Karpas-422 (cell line): ENCODE measurements around the gene DUSP16. TPM values are rescaled to one million over a fixed set of nuclear protein-coding genes. Genes with fewer than 3 reads are reported as not detected.

Experiments
- DNase-seq: peaks from one replicate; pipeline ENCODE4 v3.0.0-alpha.2; 2015
- H2AFZ ChIP-seq: fragments of 200-600 bp; sonication (generic); 2 replicates; pipeline ENCODE4 v1.6.1; 2014; ENCODE audit warnings: antibody characterized with exemption, low read length, mixed read lengths
- H3K27ac ChIP-seq: fragments of 200-600 bp; sonication (generic); 2 replicates; pipeline ENCODE4 v1.5.1; 2014; ENCODE audit warnings: mild to moderate bottlenecking, low read length, moderate library complexity
- H3K27me3 ChIP-seq: fragments of 200-600 bp; sonication (generic); 2 replicates; pipeline ENCODE4 v1.6.1; 2014; ENCODE audit warnings: low read length, mixed read lengths
- H3K36me3 ChIP-seq: fragments of 200-600 bp; sonication (generic); 2 replicates; pipeline ENCODE4 v1.6.1; 2014; ENCODE audit warnings: low read length, mixed read lengths; ENCODE audit not compliant: insufficient read depth
- H3K4me1 ChIP-seq: fragments of 200-600 bp; sonication (generic); 2 replicates; pipeline ENCODE4 v1.6.1; 2014; ENCODE audit warnings: mild to moderate bottlenecking, low read length, mixed read lengths
- H3K4me2 ChIP-seq: fragments of 200-600 bp; sonication (generic); 2 replicates; pipeline ENCODE4 v1.6.1; 2014; ENCODE audit warnings: low read length, low read depth, mild to moderate bottlenecking; ENCODE audit not compliant: poor library complexity, severe bottlenecking
- H3K4me3 ChIP-seq: fragments of 200-600 bp; sonication (generic); 2 replicates; pipeline ENCODE4 v1.5.1; 2014; ENCODE audit warnings: mild to moderate bottlenecking, antibody characterized with exemption, low read length, mixed read lengths
- H3K79me2 ChIP-seq: fragments of 200-600 bp; sonication (generic); 2 replicates; pipeline ENCODE4 v1.6.1; 2014; ENCODE audit warnings: mild to moderate bottlenecking, low read length, mixed read lengths
- H3K9ac ChIP-seq: fragments of 200-600 bp; sonication (generic); 2 replicates; pipeline ENCODE4 v1.6.0; 2014; ENCODE audit warnings: low read length
- H3K9me2 ChIP-seq: fragments of 200-600 bp; sonication (generic), shearing (Covaris generic); replicated peaks from 2 replicates; pipeline ENCODE4 v1.6.0; 2014; ENCODE audit warnings: mild to moderate bottlenecking, low read length, moderate library complexity; ENCODE audit not compliant: insufficient read depth
- H3K9me3 ChIP-seq: fragments of 300-700, 200-600 bp; sonication (generic); 2 replicates; pipeline ENCODE4 v1.6.1; 2014; ENCODE audit warnings: low read length, mixed read lengths
- H4K20me1 ChIP-seq: fragments of 200-600 bp; sonication (generic); 2 replicates; pipeline ENCODE4 v1.6.1; 2014; ENCODE audit warnings: mild to moderate bottlenecking, antibody characterized with exemption, low read length, low read depth; ENCODE audit not compliant: insufficient read depth
- total RNA-seq: library from RNA; depleted of rRNA; stranded (reverse); fragments of >200 nt; shearing (Covaris generic); gene quantifications from 2 replicates; pipeline ENCODE4 v1.2.3, GENCODE V29; 2014; ENCODE audit warnings: low replicate concordance

Gene DUSP16
- total RNA-seq, 1 experiment from 2014 or later, result 1.8 TPM

- DNase-seq, result no peak
- H3K36me3 ChIP-seq, result no peaks in the 10 kb centered on the region
- no peaks in the 10 kb centered on the region for H3K79me2 ChIP-seq
- no peaks in the 10 kb centered on the region for H3K27me3 ChIP-seq
- peaks cover 12% of the 10 kb centered on the region for H3K4me1 ChIP-seq
- H4K20me1 ChIP-seq, result no peaks in the 10 kb centered on the region
- no peak overlapping the region for H3K27ac ChIP-seq
- no peak overlapping the region for H3K4me2 ChIP-seq
- no peaks in the 10 kb centered on the region for H3K9me3 ChIP-seq
- no peak overlapping the region for H3K4me3 ChIP-seq
- no peaks in the 10 kb centered on the region for H3K9me2 ChIP-seq
- no peak overlapping the region for H3K9ac ChIP-seq
- H2AFZ ChIP-seq, result no peak overlapping the region
Observed at GRCh38 chr12:12549426-12549825, 13.2 kb downstream of the DUSP16 start.

- no peak overlapping the region for H3K27ac ChIP-seq
- no peaks in the 10 kb centered on the region for H3K36me3 ChIP-seq
- no peaks in the 10 kb centered on the region for H3K9me3 ChIP-seq
- H4K20me1 ChIP-seq, result no peaks in the 10 kb centered on the region
- H3K79me2 ChIP-seq, result no peaks in the 10 kb centered on the region
- no peak overlapping the region for H3K9ac ChIP-seq
- H3K4me2 ChIP-seq, result no peak overlapping the region
- H3K4me3 ChIP-seq, result no peak overlapping the region
- no peaks in the 10 kb centered on the region for H3K9me2 ChIP-seq
- no peaks in the 10 kb centered on the region for H3K27me3 ChIP-seq
- DNase-seq, result no peak
- H3K4me1 ChIP-seq, result peaks cover 12% of the 10 kb centered on the region
- no peak overlapping the region for H2AFZ ChIP-seq
Observed at GRCh38 chr12:12548713-12549112, 13.9 kb downstream of the DUSP16 start.

DNA sequence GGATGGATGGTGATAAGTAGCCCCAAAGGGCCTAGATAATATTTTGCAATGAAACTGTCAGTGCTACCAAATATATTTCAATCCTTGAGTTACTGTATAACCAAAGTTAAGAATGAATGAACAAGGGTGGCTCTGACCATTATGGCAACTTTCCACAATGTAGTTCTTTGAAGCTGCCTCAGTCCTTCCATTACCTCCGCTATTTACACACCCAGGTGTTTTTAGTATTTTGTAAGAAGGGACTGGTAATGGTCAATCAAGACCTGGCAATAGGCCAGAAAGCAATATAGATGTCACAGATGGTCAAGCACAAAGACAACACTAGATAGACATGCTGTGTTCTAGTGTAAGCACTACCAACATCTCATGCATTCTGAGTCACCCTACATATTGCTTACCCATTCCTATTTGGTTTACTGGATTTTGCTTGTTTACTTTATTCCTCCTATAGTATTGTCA is 16.3 kb downstream of the DUSP16 start:
- peaks cover 6% of the 10 kb centered on the region for H3K4me1 ChIP-seq
- DNase-seq, result no peak
- no peaks in the 10 kb centered on the region for H3K79me2 ChIP-seq
- H3K9me2 ChIP-seq, result no peaks in the 10 kb centered on the region
- no peaks in the 10 kb centered on the region for H3K36me3 ChIP-seq
- H3K9me3 ChIP-seq, result no peaks in the 10 kb centered on the region
- no peaks in the 10 kb centered on the region for H4K20me1 ChIP-seq
- no peak overlapping the region for H3K4me2 ChIP-seq
- H3K27me3 ChIP-seq, result no peaks in the 10 kb centered on the region
- H3K27ac ChIP-seq, result no peak overlapping the region
- H3K9ac ChIP-seq, result no peak overlapping the region
- no peak overlapping the region for H2AFZ ChIP-seq
- H3K4me3 ChIP-seq, result no peak overlapping the region

GRCh38 chr12:12543959-12544358 is 18.7 kb downstream of the DUSP16 start:
- Histone ChIP-seq H3K36me3 (no peaks in the 10 kb centered on the region), H3K4me2 (no peak overlapping the region), H3K4me3 (no peak overlapping the region), H3K27ac (no peak overlapping the region), H3K9ac (no peak overlapping the region), H3K9me3 (no peaks in the 10 kb centered on the region), H3K27me3 (no peaks in the 10 kb centered on the region), H3K9me2 (no peaks in the 10 kb centered on the region), H4K20me1 (no peaks in the 10 kb centered on the region), H3K4me1 (peaks cover 5% of the 10 kb centered on the region), H2AFZ (no peak overlapping the region), H3K79me2 (no peaks in the 10 kb centered on the region)
- no peak for DNase-seq

- no peaks in the 10 kb centered on the region for H3K9me3 ChIP-seq
- H4K20me1 ChIP-seq, result no peaks in the 10 kb centered on the region
- H3K36me3 ChIP-seq, result no peaks in the 10 kb centered on the region
- no peak for DNase-seq
- H3K9me2 ChIP-seq, result no peaks in the 10 kb centered on the region
- H3K27ac ChIP-seq, result no peak overlapping the region
- peaks cover 11% of the 10 kb centered on the region for H3K4me1 ChIP-seq
- no peaks in the 10 kb centered on the region for H3K79me2 ChIP-seq
- H3K4me3 ChIP-seq, result no peak overlapping the region
- no peak overlapping the region for H3K4me2 ChIP-seq
- no peak overlapping the region for H2AFZ ChIP-seq
- H3K9ac ChIP-seq, result no peak overlapping the region
- H3K27me3 ChIP-seq, result no peaks in the 10 kb centered on the region
Observed at GRCh38 chr12:12542964-12543363, 19.7 kb downstream of the DUSP16 start.

DNA sequence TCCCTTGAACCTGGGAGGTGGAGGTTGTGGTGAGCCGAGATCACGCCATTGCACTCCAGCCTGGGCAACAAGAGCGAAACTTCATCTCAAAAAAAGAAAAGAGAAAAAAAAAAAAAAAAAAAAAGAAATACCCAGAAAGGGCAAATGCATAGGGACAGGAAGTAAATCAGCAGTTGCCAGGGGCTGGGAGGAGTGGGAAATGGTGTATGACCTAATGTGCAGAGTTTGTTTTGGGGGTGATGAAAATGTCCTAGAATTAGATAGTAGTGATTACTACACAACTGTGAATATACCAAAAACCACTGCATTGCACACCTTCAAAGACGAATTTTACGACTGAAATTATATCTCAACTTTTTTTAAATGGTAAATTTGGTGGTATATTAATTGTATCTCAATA is 20.4 kb downstream of the DUSP16 start:
- H3K79me2 ChIP-seq, result no peaks in the 10 kb centered on the region
- peaks cover 16% of the 10 kb centered on the region for H3K4me1 ChIP-seq
- H3K36me3 ChIP-seq, result no peaks in the 10 kb centered on the region
- no peaks in the 10 kb centered on the region for H3K27me3 ChIP-seq
- H3K9me2 ChIP-seq, result no peaks in the 10 kb centered on the region
- H4K20me1 ChIP-seq, result no peaks in the 10 kb centered on the region
- no peak overlapping the region for H3K27ac ChIP-seq
- no peak overlapping the region for H3K4me3 ChIP-seq
- no peak overlapping the region for H2AFZ ChIP-seq
- no peaks in the 10 kb centered on the region for H3K9me3 ChIP-seq
- DNase-seq, result no peak
- H3K4me2 ChIP-seq, result no peak overlapping the region
- no peak overlapping the region for H3K9ac ChIP-seq

- Histone ChIP-seq H3K27me3 (no peaks in the 10 kb centered on the region), H3K9me2 (no peaks in the 10 kb centered on the region), H3K9me3 (no peaks in the 10 kb centered on the region), H3K27ac (no peak overlapping the region), H3K79me2 (no peaks in the 10 kb centered on the region), H3K4me3 (no peak overlapping the region), H3K4me1 (peaks cover 16% of the 10 kb centered on the region), H4K20me1 (no peaks in the 10 kb centered on the region), H3K9ac (no peak overlapping the region), H2AFZ (no peak overlapping the region), H3K36me3 (no peaks in the 10 kb centered on the region), H3K4me2 (no peak overlapping the region)
- no peak for DNase-seq
Observed at GRCh38 chr12:12541782-12542181, 20.9 kb downstream of the DUSP16 start.

- H2AFZ ChIP-seq, result no peak overlapping the region
- peak; percentile 45 for DNase-seq
- H3K27ac ChIP-seq, result no peak overlapping the region
Observed at GRCh38 chr12:12540261-12541013, 22.2 kb downstream of the DUSP16 start.

More at GRCh38 chr12:12540261-12541013, 22.2 kb downstream of the DUSP16 start:
- no peaks in the 10 kb centered on the region for H3K9me3 ChIP-seq
- H3K4me1 ChIP-seq, result peaks cover 16% of the 10 kb centered on the region
- H4K20me1 ChIP-seq, result no peaks in the 10 kb centered on the region
- no peak overlapping the region for H3K4me3 ChIP-seq
- no peak overlapping the region for H3K9ac ChIP-seq
- H3K79me2 ChIP-seq, result no peaks in the 10 kb centered on the region
- no peaks in the 10 kb centered on the region for H3K9me2 ChIP-seq
- no peaks in the 10 kb centered on the region for H3K27me3 ChIP-seq
- no peak overlapping the region for H3K4me2 ChIP-seq
- no peaks in the 10 kb centered on the region for H3K36me3 ChIP-seq
